Dendritic cell treated with granulocyte-macrophage colony-stimulating factor and Interleukin-4, amounts not matched to agents 40 ng/mL and 50 ng/mL, for 4 days (primary cell): Measurements from ENCODE around the gene ARHGEF17.

Experiments
- H3K27ac Mint-ChIP-seq: one replicate; pipeline ENCODE4 v1.8.0; 2022; ENCODE audit warnings: mild to moderate bottlenecking, mixed read lengths
- H3K27me3 Mint-ChIP-seq: one replicate; pipeline ENCODE4 v1.8.0; 2022; ENCODE audit warnings: mild to moderate bottlenecking, mixed read lengths
- H3K36me3 Mint-ChIP-seq: one replicate; pipeline ENCODE4 v1.8.0; 2022; ENCODE audit warnings: low read depth, mixed read lengths
- H3K4me1 Mint-ChIP-seq: one replicate; pipeline ENCODE4 v1.8.0; 2022; ENCODE audit warnings: low read depth, mixed read lengths
- H3K4me3 Mint-ChIP-seq: one replicate; pipeline ENCODE4 v1.8.0; 2022; ENCODE audit warnings: mild to moderate bottlenecking, moderate library complexity, mixed read lengths
- H3K9me3 Mint-ChIP-seq: one replicate; pipeline ENCODE4 v1.8.0; 2022; ENCODE audit warnings: mixed read lengths
- intact Hi-C: fragments of 100-400 bp; cut with micrococcal nuclease; formaldehyde crosslinking; loops from one replicate; pipeline ENCODE4 v1.15.0; 2022

Gene ARHGEF17

DNA sequence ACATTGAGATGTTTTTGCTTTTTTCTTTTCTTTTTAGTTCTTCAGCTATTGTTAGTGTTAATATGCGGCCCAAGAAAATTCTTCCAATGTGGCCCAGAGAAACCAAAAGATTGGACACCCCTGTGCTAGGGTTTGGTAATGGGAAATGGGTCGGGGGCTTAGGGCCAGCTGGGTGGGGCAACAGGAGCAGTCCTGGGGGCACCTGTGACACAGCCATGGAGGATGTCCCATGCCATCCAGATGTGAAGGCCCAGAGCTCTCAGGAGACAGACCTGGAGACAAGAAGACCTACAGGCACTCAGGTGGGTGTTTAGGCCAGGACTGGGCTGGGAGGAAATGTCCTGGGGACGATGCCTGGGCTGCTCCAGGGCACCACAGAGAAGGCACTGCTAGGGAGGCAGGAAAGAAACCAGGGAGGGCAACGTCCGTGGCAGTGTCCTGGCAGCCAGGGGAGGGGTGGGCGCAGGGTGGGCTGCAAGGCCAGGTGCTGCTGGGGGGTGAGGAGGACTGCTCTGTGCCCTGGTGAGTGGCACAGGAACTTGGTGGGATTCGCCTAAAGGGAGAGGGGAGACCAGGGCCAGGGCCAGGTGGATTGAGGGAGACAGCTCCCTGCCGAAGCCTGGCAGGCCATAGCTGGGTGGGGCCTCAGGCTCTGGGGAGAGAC lies 89.5 kb downstream of the ARHGEF17 start:
- Mint-ChIP-seq H3K36me3 (peaks cover 99% of the 10 kb centered on the region), H3K9me3 (no peaks in the 10 kb centered on the region), H3K4me1 (peaks cover 76% of the 10 kb centered on the region), H3K27me3 (no peaks in the 10 kb centered on the region), H3K27ac (peak overlapping the region; percentile 51), H3K4me3 (no peak overlapping the region)
- intact Hi-C loops: no loop called here

DNA sequence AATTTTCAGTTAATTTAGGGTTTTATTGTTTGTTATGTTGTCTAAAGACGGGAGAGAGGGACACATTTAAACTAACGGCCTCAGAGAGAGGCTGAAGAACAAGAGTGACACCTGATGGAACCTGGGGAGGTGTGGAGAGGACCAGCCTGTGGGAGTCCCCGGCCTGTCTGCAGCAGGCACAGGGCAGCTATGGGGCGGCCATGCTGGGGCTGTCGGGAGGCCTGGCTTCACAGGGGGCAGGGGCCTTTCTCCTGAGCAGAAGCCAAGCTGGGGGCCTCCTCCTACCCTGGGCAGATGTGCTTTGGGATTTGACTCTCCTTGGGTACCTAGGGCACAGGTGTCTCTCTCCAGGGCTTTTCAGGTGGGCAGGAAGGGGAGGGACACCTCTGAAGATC lies 90.1 kb downstream of the ARHGEF17 start:
- Mint-ChIP-seq H3K36me3 (peaks cover 99% of the 10 kb centered on the region), H3K27ac (no peak overlapping the region), H3K9me3 (no peaks in the 10 kb centered on the region), H3K4me1 (peaks cover 76% of the 10 kb centered on the region), H3K27me3 (no peaks in the 10 kb centered on the region), H3K4me3 (no peak overlapping the region)
- intact Hi-C loops: no loop called here

DNA sequence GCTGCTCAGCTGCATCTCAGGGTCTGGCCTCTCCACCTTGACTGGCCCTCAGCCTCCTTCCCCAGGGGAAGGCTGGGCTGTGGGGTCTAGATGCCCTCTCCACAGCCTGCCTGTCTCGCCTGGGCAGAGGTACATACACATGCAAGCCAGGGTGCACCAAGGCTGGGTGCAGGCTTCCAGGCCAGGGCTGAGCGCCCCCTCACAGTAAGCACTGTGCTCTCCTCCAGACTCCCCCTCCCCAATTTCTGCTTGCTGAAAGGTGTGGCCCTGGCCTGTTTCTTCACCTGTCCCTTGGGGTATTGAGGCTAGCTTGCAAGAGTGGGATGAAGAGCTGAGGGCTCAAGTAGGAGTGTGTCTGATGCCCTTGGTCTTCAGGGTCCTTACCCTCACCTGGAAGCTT lies 90.6 kb downstream of the ARHGEF17 start:
- Mint-ChIP-seq H3K9me3 (no peaks in the 10 kb centered on the region), H3K36me3 (peaks cover 94% of the 10 kb centered on the region), H3K27ac (peak overlapping the region; percentile 23), H3K27me3 (no peaks in the 10 kb centered on the region), H3K4me3 (no peak overlapping the region), H3K4me1 (peaks cover 76% of the 10 kb centered on the region)
- intact Hi-C loops: no loop called here

DNA sequence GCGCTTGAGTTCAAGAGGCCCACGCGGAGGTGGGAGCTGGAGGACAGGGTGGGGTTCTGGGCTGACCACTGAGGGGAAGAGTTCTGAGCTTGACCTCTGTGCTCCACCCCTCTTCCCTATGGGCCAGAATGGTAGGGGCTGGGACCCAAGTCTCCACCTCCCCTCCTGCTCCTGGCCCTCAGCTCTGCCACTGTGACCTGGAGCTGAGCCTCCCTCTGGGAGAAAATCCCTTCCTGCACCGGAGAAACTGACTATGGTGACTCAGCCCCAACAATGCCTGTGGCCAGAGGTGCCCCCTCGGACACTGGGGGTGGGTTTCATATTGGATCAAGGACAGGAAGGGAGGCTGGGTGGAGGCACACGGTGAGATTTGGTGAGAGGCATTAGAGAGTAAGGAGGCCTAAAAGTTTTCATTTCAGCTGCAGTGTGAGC lies 91.1 kb downstream of the ARHGEF17 start:
- Mint-ChIP-seq H3K27ac (peak overlapping the region; percentile 23), H3K36me3 (peaks cover 90% of the 10 kb centered on the region), H3K4me1 (peaks cover 76% of the 10 kb centered on the region), H3K27me3 (no peaks in the 10 kb centered on the region), H3K9me3 (no peaks in the 10 kb centered on the region), H3K4me3 (no peak overlapping the region)
- intact Hi-C loops: no loop called here

DNA sequence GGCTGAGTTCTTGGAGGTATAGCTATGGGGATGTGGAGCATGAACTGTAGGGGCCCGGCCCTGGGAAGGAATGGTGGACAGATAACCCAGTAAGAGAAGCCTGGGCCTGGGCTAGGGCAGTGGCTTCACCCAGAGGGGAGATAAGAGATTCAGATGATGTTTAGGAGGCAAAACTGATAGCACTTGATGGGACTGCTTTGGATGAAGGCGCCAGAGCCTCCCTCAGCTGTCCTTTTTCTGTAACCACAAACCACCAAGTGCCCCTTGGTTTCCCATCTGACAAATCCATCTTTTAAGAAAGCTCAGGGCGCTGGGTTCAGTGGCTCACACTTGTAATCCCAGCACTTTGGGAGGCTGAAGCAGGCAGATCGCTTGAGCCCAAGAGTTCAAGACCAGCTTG lies 91.6 kb downstream of the ARHGEF17 start:
- no peak overlapping the region for H3K4me3 Mint-ChIP-seq
- no peaks in the 10 kb centered on the region for H3K9me3 Mint-ChIP-seq
- intact Hi-C loops: no loop called here
- no peaks in the 10 kb centered on the region for H3K27me3 Mint-ChIP-seq
- peak overlapping the region; percentile 23 for H3K27ac Mint-ChIP-seq
- H3K4me1 Mint-ChIP-seq: peaks cover 72% of the 10 kb centered on the region
- H3K36me3 Mint-ChIP-seq: peaks cover 85% of the 10 kb centered on the region

DNA sequence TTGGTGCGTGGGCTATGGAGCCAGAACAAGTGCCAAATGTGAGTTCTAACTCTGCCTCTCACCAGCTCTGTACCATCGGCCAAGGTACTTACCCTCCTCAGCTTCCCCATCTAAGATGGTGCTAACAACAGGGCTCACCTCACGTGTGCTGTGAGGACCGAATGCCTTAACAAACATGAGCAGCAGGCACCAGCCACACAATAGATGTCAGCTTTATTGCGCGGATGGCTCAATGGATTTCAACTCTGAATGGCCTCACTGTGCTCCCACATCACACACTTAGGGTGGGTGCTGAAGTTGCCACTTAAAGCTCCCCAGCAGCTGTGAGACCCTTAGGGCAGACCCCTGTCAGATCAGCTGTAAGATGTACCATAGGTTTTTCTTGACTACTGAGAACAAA lies 92.2 kb downstream of the ARHGEF17 start:
- Mint-ChIP-seq H3K4me3 (no peak overlapping the region), H3K27ac (no peak overlapping the region), H3K9me3 (no peaks in the 10 kb centered on the region), H3K4me1 (peaks cover 73% of the 10 kb centered on the region), H3K27me3 (no peaks in the 10 kb centered on the region), H3K36me3 (peaks cover 85% of the 10 kb centered on the region)
- intact Hi-C loops: no loop called here

DNA sequence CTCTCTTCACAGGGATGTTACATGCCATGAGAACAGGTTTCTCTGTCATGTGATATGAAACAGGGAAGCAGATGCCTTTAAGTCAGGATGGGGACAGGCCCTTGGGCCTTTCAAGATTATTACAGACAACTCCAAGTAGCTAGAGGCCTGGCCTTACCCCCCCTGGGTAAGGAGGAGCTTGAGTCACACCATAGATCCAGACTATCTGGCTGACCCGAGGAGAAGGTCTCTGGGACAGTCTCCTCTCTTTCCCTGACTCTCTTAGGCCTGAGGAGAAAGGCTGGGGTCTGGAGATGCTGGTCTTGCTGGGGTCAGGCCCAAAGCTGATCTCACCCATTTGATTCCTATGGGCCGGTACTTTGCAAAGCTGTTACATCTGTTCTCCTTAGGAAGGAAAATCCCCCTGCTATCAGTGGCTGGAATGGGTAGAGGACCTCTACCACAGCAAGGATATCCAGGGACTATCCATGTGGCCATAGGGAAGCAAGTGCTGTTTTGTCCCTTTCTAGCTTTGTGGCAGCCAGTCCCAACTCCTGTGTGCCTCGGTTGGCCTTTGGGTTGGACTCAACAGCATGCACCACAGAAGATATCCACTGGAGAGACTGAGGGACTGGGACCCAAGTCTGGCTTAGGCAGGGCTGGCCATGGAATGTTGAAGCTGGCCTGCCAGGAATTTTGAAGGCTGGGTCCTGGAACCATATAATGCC lies 93.3 kb downstream of the ARHGEF17 start:
- Mint-ChIP-seq H3K4me3 (no peak overlapping the region), H3K9me3 (no peaks in the 10 kb centered on the region), H3K27ac (no peak overlapping the region), H3K4me1 (peaks cover 77% of the 10 kb centered on the region), H3K36me3 (peaks cover 85% of the 10 kb centered on the region), H3K27me3 (no peaks in the 10 kb centered on the region)
- intact Hi-C loops: no loop called here

DNA sequence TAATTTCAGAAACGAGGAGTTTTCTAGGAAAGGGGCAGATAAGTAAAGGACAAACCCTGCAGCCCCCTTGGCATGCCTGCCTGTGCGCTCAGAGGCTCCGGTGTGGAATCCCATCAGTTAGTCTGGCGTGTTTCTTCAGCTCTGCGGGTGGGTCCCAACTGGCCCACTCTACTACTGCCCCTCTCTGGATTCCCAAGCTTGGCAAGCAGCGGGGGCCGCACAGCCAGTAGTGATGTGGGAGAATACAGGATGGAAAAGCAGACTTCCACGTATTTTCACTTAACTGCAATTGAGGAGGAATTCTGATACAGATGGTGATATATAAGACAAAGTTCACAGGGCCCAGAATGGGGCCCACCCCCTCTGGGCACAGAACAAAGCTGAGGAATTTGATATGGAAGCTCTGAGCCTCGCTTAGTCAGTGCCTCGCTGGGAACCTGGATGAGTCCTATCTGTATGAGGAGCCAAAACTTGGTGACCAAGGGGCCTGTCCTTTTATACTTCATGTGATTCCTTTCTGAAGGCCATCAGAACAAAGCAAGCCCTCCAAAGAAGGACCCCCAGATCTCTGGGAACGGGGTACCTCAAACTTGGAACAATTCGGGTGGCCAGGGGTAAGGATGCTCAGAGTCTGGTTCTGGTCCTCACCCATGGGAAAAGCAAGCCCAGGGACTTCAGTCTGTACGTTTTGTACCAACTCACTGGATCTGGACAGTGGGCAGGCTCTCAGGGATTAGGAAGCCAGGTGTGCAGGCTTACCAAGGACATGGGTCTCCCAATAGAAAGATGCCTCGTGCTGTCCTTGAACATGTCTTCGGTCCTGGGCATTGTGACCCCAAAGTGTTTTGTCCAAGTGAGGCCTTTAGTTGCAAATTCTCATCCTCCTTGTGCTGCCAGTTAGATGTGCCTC lies 94.1 kb downstream of the ARHGEF17 start:
- Mint-ChIP-seq H3K36me3 (peaks cover 85% of the 10 kb centered on the region), H3K27me3 (no peaks in the 10 kb centered on the region), H3K4me1 (peaks cover 75% of the 10 kb centered on the region), H3K9me3 (no peaks in the 10 kb centered on the region), H3K27ac (no peak overlapping the region), H3K4me3 (no peak overlapping the region)
- intact Hi-C loops: no loop called here

DNA sequence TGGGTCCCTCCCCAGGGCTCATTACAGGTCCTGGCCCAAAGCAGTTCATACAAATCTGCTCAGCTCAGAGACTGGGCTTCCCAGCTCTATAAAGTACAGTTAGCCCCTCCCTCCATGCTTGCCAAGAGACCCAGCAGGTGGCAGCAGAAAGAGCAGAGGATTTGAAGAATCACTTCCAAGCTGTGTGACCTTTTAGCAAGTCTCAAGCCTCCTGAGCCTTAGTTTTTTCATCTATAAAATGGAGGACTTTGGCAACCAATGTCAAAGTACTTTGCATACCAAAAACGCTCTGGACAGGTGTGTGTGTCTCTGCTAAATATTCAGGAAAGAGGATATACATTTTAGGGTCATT lies 94.7 kb downstream of the ARHGEF17 start:
- intact Hi-C loops: no loop called here

DNA sequence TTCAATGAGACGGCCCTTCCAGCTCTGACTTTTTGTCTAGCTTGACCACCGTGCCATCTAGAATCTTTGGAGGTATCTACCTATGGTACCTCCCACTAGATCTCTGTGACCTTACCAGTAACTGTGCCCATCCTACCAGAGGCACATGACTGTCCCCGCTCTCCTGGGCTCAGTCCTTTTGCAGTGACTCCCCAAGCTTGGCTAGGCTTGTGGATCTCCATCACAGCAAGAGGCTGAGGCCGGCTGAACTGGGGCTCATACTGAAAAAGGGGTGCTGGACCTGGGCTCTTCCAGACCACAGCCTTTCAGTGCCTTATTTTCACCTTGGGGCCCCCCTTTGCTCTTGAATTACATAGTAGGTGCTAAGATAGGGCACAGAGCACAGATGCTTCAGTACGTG lies 95.5 kb downstream of the ARHGEF17 start:
- intact Hi-C loops: no loop called here
- no peaks in the 10 kb centered on the region for H3K9me3 Mint-ChIP-seq
- peaks cover 74% of the 10 kb centered on the region for H3K4me1 Mint-ChIP-seq
- H3K27me3 Mint-ChIP-seq: no peaks in the 10 kb centered on the region
- no peak overlapping the region for H3K4me3 Mint-ChIP-seq
- H3K36me3 Mint-ChIP-seq: peaks cover 85% of the 10 kb centered on the region
- H3K27ac Mint-ChIP-seq: peak overlapping the region; percentile 35

More for the DNA sequence above, 94.7 kb downstream of the ARHGEF17 start:
- peaks cover 74% of the 10 kb centered on the region for H3K4me1 Mint-ChIP-seq
- peaks cover 85% of the 10 kb centered on the region for H3K36me3 Mint-ChIP-seq
- no peaks in the 10 kb centered on the region for H3K27me3 Mint-ChIP-seq
- H3K4me3 Mint-ChIP-seq: no peak overlapping the region
- no peaks in the 10 kb centered on the region for H3K9me3 Mint-ChIP-seq
- peak overlapping the region; percentile 35 for H3K27ac Mint-ChIP-seq

DNA sequence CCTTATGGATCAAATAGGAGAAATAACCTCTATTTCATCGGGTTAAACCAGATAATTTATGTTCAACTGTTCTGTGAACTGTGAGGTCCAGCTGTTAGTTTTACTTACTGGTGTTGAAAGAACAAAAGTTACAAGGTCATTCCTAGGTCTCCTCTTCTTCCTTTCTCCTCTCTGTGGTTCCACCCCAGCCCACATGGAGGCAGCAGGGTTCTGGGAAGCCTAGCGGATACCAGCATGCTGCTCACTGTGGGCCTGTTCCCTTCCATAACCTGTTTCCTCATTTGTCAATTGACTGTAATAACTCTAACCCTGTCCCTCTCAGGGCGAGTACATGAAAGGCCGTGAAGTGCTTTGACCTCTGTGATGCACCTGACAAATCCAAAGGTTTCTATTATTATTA lies 96.0 kb downstream of the ARHGEF17 start:
- H3K4me3 Mint-ChIP-seq: no peak overlapping the region
- H3K9me3 Mint-ChIP-seq: no peaks in the 10 kb centered on the region
- no peaks in the 10 kb centered on the region for H3K27me3 Mint-ChIP-seq
- peaks cover 85% of the 10 kb centered on the region for H3K36me3 Mint-ChIP-seq
- H3K27ac Mint-ChIP-seq: peak overlapping the region; percentile 35
- intact Hi-C loops: loop anchor here (1.0 kb wide), 1 partner anchor 257 kb away; no protein-coding TSS in a partner anchor
- H3K4me1 Mint-ChIP-seq: peaks cover 75% of the 10 kb centered on the region

DNA sequence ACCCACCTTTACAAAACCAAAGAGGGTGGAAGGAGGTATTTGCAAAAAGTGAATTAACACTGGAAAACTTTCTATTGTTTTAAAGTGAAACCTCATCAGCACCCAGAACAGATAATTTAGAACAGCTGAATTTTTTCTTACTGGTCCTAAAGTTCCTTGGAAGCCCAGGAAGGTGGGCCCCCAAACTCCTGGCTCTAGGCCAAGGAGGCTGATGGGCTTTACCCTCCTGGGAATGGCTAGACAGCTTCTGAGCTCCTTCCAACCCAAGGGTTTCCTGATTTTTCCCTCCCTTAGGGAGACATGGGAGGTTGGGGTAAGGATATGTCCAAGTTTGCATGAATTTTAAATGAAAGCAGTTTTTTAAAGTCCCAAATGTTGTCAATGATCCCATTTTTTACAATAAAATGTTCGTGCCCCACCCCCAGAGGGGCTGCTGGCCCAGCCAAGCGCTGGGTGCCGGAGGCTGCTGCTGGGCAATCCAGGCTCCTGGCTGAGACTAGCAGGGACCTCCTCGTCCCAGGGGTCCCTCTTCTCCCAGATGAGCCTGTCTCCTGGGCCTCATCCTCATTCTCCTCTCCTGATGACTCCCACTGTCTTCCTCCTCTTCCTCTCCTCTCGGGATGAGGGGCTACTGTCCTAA lies 96.5 kb downstream of the ARHGEF17 start:
- H3K9me3 Mint-ChIP-seq: no peaks in the 10 kb centered on the region
- H3K27me3 Mint-ChIP-seq: no peaks in the 10 kb centered on the region
- H3K4me3 Mint-ChIP-seq: no peak overlapping the region
- H3K27ac Mint-ChIP-seq: no peak overlapping the region
- intact Hi-C loops: loop anchor here (1.0 kb wide), 1 partner anchor 257 kb away; no protein-coding TSS in a partner anchor
- peaks cover 75% of the 10 kb centered on the region for H3K4me1 Mint-ChIP-seq
- H3K36me3 Mint-ChIP-seq: peaks cover 85% of the 10 kb centered on the region

DNA sequence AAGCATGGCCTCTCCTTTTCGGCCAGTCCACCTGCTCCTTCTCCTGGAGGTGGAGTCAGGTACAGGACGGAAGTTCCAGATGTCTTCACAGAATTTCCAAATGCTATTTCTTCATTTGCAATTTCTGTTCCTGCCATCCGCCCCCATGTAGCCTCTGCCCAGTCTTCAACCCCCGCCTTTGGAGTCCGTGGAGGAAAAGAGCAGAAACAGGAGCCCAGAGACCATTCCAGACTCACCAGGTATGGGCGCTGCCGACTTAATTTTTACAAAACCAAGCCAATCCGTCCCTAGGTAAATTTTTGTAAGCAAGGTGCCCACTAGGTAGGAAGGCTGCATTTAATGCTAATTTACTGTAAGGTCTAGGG lies 97.1 kb downstream of the ARHGEF17 start:
- Mint-ChIP-seq H3K4me1 (peaks cover 79% of the 10 kb centered on the region), H3K36me3 (peaks cover 85% of the 10 kb centered on the region), H3K27me3 (no peaks in the 10 kb centered on the region), H3K27ac (no peak overlapping the region), H3K9me3 (no peaks in the 10 kb centered on the region), H3K4me3 (no peak overlapping the region)
- intact Hi-C loops: no loop called here

DNA sequence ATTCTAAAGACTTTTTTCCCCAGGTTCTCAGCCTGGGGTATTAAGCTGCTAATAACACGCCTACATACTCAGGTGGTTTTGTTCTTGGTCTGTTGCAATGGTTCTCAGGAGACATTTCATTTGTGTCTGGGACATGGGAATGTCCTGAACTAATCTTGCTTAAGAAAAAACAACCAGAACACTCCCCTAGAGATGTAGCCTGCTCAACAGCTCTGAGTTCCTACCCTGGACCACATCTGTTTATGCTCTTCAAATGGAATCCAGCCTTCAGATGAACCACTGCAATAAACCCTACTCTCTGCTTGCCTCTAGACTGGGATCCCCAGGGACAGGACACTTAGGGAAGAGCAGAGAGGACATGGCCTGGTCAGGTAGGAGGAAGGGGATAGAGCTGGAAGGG lies 98.1 kb downstream of the ARHGEF17 start:
- H3K4me3 Mint-ChIP-seq: no peak overlapping the region
- no peaks in the 10 kb centered on the region for H3K27me3 Mint-ChIP-seq
- H3K4me1 Mint-ChIP-seq: peaks cover 84% of the 10 kb centered on the region
- peak overlapping the region; percentile 67 for H3K27ac Mint-ChIP-seq
- peaks cover 85% of the 10 kb centered on the region for H3K36me3 Mint-ChIP-seq
- intact Hi-C loops: no loop called here
- no peaks in the 10 kb centered on the region for H3K9me3 Mint-ChIP-seq
